CD4-positive, alpha-beta T cell treated with Interleukin-15 for 1 hour (primary cell): Measurements from ENCODE around the gene RYR2.
"Not testable (repeated sequence)": the region's sequence is repeated elsewhere in the genome, so short reads cannot be mapped to it uniquely, and the experiment has no call there.

Experiments used
- DNase-seq: peaks from one replicate; pipeline ENCODE4 v3.0.0-alpha.2; 2020

RYR2 gene

GRCh38 chr1:237591353-237591752 lies 549.4 kb downstream of the RYR2 start:
- no peak for DNase-seq

GRCh38 chr1:237603036-237603568 lies 561.1 kb downstream of the RYR2 start:
- DNase-seq: not testable (repeated sequence)

DNA sequence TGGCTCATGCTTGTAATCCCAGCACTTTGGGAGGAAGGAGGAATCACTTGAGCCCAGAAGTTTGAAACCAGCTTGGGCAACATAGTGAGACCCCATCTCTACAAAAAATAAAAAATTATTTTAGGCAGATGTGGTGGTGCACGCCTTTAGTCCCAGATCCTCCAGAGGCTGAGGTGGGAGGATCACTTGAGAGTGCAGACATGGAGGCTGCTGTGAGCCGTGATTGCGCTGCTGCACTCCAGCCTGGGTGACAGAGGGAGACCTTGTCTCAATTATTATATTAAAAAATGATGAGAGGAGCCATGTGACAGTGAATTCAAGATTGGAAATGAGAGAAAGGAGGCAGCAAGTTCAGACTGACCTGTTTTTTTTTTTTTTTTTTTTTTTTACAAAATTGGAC lies 566.4 kb downstream of the RYR2 start:
- DNase-seq: no peak

GRCh38 chr1:237610157-237610556 lies 568.2 kb downstream of the RYR2 start:
- no peak for DNase-seq

GRCh38 chr1:237613984-237614383 lies 572.0 kb downstream of the RYR2 start:
- no peak for DNase-seq

- DNase-seq: no peak
Measured at GRCh38 chr1:237619553-237619952, 577.6 kb downstream of the RYR2 start.

- no peak for DNase-seq
Measured at GRCh38 chr1:237634922-237635321, 592.9 kb downstream of the RYR2 start.

DNA sequence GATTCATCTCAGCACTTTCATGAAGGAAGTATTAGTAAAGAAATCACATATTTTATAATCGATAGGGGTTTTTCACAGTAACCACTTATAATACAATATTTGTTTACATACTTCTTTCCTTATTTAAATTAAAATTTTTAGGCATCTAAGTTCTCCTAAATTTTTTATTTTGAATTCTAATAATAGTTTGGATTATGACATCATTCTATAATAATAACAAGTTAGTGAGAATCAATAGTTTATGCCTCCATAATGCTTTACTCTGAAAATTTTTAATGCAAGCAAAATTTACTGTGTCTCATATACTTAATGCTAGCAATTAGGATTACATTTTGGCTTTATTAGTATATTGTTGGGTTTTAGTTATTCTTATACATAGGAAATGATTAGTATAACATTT lies 596.6 kb downstream of the RYR2 start:
- DNase-seq: no peak

DNA sequence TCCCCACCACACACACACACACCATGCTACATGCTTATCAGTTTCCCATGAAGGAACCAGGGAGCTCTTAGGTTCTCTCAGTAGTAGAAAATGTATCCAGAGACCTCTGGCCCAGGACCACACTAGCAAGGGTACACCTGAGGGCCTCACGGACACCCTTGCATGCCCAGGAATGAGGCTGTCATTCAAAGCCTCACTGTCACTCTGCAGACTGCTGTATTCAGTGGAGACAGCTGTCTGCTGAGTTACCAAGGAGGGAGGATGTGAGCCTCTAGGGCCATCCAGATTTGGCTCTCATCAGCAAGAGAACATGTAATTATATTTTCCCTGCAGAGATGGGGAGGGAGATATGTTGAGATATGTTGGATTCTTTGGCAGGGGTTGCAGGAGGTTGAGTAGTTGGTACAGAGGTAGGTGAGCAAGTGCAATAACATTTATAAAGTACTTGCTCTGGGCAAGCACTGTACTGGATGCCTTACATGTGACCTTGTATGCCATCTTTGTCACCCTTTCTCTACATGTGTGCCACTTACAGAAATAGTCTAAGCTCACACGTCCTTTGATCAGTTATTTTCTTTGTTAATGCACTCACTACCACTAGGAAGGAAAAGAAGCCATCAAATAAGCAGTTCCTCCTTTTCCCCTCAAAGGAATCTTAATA lies 598.2 kb downstream of the RYR2 start:
- no peak for DNase-seq

- no peak for DNase-seq
Measured at GRCh38 chr1:237640966-237641365, 599.0 kb downstream of the RYR2 start.

DNA sequence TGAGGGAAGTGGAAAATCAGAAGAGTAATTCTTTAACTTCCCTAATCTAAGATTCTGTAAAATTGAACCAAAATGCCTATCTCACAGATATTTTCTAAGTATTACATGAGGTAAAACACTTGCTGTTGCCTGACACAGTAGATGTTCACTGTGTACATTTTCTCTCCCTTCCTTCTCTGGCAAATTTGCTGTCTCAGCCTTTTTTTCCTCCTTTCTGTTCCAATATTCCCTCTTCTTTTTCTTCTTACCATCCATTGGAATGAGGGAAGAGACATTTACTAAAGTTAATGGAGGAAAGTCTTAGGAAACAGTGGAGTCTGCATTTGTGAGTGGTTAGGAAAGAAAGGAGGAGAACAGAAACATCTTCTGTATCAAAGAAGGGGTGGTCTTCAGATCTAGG lies 608.8 kb downstream of the RYR2 start:
- DNase-seq: no peak

GRCh38 chr1:237655778-237656177 lies 613.8 kb downstream of the RYR2 start:
- no peak for DNase-seq

DNA sequence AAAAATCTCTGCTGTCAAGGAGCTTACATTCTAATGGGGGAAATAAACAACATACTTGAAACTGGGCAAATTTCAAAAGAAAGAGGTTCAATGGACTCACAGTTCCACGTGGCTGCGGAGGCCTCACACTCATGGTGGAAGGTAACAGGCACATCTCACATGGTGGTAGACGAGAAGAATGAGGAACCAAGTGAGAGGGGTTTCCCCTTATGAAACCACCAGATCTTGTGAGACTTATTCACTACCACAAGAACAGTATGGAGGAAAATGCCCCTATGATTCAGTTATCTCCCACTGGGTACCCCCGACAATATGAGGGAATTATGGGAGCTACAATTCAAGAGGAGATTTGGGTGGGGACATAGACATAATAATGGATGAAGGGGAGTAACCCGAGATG lies 622.4 kb downstream of the RYR2 start:
- DNase-seq: no peak

DNA sequence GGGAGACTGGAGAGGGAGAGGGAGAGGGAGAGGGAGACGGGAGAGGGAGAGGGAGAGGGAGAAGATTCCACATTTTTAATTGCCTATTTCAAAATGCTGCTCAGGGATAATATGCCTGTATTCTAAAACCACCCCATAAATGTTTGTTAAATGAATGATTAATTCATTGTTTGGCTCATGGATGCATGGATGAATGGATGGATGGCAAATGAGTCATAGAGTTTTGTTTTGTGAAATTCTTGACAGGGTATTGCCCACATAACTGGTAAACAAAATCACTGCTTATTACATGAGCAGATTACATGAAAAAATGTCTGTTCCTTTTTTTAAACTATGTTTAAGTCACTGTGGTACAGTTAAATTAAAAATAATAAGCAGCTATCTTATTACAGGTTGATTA lies 628.3 kb downstream of the RYR2 start:
- no peak for DNase-seq

DNA sequence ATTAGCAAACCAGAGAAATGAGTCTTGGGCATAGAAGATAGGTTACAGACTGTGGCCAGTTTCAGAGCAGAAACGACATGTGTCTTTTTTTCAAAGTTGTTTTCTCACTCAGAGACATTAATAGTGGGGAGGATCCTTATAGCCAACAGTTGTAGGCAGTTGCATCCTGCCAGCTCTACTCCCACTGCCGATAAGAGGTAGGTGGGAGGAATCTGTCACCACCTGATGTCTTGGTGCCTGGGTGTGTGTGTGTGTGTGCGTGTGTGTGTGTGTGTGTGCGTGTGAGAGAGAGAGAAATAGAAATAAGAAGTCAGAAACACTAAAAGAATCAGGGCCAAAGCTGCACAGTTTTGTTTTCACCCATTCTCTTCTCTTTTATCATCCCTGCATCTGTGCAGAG lies 629.3 kb downstream of the RYR2 start:
- no peak for DNase-seq

- no peak for DNase-seq
Measured at GRCh38 chr1:237671935-237672334, 630.0 kb downstream of the RYR2 start.

- no peak for DNase-seq
Measured at GRCh38 chr1:237672748-237673147, 630.8 kb downstream of the RYR2 start.

- DNase-seq: no peak
Measured at GRCh38 chr1:237673631-237674030, 631.6 kb downstream of the RYR2 start.

GRCh38 chr1:237677979-237678378 lies 636.0 kb downstream of the RYR2 start:
- no peak for DNase-seq

- DNase-seq: no peak
Measured at GRCh38 chr1:237679687-237680086, 637.7 kb downstream of the RYR2 start.

GRCh38 chr1:237681210-237681609 lies 639.2 kb downstream of the RYR2 start:
- DNase-seq: no peak

DNA sequence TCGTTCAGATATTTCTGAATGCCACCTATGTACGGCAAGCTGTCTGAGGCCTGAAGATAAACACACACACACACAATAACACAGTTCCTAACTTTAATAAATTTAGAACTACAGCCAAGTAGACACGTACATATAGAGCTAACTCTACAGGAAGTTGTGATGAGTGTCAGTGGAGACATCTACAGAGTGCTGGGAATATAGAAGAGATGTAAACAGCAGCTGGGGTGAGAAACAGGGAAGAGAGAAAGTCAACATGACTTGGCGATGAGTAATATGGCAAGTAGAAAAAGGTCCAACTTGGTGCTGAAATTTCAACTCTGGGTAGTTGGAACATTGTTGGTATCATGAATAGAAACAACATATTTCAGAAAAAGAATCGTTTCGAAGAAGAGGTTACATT lies 642.3 kb downstream of the RYR2 start:
- DNase-seq: no peak

- no peak for DNase-seq
Measured at GRCh38 chr1:237685551-237685950, 643.6 kb downstream of the RYR2 start.

- DNase-seq: no peak
Measured at GRCh38 chr1:237687804-237688203, 645.8 kb downstream of the RYR2 start.

DNA sequence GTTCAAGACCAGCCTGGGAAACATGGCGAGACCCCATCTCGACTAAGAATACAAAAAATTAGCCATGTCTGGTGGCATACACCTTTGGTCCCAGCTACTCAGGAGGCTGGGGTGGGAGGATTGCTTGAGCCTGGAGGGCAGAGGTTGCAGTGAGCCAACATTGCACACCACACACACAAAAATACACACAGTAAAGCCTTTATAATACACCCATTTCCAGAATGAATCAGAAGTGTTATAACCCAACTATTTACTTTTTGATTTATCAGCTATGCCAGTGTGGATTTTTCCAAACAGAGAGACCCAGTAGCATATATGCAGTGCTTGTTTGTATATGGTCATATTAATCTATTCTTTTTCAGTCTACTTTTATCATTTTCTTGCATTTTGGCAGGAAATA lies 648.7 kb downstream of the RYR2 start:
- no peak for DNase-seq
